HG03159 (cell line): Measurements from ENCODE around the gene LTB4R2.
"Not testable (repeated sequence)": the region's sequence is repeated elsewhere in the genome, so short reads cannot be mapped to it uniquely, and the experiment has no call there.

ENCODE experiments used
- ATAC-seq: cut with Tn5 transposase; IDR thresholded peaks from one replicate; pipeline ENCODE4 v1.9.1; 2021; ENCODE audit warnings: mild to moderate bottlenecking, moderate library complexity; ENCODE audit not compliant: unreplicated experiment

Gene LTB4R2

DNA sequence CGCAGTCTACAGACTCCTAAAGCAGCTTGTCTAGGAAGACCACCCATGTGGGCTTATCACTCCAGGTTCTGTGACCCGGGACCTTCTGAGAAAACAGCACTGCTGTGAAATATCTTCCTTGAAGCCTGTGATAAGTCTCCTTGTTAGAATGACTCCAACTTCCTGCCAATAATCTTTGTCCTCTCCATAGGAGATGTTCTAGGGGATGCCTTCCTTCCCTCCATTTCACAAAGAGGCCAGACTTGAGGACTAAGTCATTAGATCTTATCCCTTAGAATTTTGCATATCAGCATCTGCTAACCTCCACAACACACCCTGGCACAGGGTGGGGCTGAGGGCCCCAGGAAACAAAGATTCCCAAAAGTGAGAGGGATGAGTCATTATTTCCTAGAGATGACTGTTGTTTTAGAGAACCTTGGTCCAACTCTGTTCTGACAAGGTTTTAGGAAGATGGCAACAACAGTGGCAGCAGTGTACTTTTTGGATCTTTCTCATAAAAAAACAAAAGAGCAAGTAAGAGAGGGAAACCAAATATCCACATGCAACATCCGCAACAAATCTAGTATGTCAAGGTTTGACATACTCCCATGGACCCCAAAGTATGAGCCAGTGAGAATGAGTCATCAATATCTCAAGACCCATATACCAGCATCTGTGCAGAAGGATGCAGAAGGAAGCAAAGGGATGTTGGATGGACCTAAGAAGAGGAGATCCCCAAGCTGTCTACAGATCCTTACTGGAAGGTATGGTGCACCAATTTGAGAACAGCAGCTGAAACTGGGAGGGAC is 7.4 kb downstream of the LTB4R2 start:
- no peak for ATAC-seq

DNA sequence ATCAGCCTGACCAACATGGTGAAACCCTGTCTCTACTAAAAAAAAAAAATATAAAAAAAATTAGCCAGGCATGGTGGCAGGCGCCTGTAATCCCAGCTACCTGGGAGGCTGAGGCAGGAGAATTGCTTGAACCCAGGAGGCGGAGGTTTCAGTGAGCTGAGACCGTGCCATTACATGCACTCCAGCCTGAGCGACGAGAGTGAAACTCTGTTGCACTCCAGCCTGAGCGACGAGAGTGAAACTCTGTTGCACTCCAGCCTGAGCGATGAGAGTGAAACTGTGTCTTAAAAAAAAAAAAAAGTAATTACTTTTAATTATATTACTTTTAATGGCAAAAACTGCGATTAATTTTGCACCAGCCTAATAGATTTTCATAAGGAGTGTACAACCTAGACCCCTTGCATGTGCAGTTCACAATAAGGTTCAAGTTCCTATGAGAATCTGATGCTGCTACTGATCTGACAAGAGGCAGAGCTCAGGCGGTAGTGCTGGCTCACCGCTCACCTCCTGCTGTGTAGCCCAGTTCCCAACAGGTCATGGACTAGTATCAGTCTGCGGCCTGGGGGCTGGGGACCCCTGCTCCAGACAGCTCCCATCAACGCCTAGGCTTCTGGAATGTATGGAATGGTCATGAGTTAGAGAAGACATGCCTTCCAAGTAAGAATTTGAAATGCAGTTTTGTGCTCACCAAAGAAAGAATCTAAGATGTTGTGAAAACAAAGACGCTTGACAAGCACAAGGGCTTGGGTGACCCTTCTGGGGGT is 11.5 kb downstream of the LTB4R2 start:
- ATAC-seq, result no peak

DNA sequence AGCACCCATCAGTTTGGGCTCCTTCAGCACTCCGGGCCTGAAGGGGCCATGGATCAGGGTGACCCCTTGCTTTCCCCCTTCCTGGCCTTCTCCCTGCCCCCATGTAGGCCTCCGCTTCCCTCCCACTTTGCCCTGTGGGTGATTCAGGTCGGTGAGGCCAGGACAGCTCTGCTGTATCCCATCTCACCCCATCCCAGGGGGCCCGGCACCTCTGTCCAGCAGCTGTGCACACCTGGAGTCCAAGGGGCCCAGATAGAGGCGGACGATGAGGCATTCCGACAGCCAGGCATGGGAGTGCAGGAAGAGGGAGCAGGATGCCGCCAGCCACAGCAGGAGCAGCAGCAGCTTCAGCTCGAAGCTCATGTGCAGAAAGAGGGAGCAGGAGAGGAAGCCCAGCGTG is 12.7 kb downstream of the LTB4R2 start:
- no peak for ATAC-seq

DNA sequence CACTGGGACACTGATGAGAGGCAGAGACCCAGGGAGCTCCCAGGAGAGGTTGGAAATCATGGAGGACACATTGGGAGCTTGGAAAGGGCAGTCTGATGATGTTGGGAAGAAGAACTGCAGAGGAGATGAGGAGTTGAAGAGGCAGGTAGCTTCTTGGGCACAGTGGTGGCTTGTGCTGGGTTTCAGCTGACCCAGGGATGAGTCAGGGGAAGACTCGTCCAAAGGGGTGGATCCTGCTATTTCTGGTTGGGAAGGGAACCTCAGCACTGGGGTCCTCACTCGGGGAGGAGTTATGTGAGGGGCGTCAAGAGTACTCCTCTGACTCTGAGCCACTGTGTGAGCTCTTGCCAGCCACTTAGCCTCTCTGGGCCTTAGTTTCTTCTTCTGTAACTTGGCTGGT is 13.4 kb downstream of the LTB4R2 start:
- no peak for ATAC-seq

DNA sequence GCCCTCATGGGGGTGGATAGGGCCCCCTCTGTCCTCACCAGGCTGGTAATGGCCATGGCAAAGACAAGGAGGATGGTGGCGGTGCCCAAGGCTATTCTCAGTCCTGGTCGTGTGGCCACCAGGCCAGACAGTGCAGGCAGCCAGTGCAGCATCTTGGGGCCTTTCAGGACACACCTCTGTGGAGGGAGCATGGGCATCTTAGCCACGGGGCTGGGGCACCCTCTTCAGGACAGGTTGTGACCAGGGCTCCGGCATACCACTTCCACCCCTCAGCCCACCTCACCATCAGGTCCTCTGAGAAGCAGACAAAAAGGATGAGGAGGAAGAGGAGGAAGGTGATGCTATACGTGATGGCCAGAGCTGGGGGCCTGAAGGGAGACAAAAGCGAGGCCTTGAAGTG is 14.1 kb downstream of the LTB4R2 start:
- no peak for ATAC-seq

DNA sequence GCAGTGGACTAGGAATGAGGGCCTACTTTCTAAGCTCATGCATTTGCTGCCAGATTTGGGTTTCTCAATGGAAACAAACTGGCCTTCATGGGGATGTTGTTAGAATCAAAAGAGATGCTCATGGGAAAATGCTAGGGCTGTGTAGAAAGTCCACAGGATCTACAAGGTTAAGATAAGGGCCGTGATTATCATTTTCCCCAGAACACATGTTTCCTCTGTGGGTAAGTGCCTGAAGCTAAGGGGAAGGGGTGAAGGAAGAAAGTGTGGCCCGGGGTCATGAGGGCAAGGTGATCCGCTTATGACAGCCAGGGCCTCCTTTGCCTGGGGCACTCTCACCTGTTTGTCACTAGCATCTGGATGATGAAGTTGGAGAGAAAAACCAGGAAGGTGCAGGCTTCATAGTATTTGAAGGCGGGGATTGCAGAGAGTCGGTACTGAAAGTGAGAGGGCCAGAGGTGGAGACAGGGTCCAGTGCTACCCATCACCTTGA is 15.1 kb downstream of the LTB4R2 start:
- ATAC-seq, result no peak

DNA sequence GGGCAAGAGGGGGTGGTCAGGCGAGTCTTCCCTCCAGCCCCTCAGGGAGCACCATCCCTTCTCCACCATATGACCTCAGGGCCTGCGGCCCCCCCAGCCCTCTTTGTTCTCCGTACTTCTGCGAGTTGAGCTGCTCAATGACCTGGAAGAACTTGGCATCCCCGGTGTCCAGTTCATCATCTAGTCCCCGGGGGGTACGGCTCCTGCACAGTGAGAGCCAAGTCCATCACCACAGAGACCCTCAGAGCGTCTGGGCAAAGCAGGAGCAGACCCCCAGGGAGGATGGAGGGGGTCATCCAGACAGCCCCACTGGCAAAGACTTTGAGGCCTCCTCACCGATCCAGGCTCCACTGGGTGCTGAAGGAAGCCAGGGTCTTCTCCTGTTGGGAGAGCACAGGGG is 16.0 kb downstream of the LTB4R2 start:
- no peak for ATAC-seq

DNA sequence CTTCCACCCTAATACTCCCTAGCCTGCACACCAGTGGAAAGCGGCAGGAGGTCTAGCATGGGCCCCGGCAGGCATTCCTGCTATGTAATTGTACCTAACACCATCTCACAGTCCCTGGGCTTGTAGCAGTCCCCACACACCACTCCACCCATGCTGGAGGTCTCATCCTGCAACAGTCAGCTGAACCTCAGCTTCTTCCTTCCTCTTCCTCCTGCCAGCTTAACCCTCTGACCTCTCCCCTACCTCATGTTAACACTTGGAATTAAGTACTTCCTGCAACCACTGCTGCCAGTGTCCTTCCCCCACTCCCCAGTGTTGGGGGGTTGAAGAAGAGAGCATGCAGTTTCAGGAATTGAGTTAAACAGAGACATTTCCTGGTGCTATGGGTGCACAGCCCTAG is 17.4 kb downstream of the LTB4R2 start:
- ATAC-seq, result no peak

DNA sequence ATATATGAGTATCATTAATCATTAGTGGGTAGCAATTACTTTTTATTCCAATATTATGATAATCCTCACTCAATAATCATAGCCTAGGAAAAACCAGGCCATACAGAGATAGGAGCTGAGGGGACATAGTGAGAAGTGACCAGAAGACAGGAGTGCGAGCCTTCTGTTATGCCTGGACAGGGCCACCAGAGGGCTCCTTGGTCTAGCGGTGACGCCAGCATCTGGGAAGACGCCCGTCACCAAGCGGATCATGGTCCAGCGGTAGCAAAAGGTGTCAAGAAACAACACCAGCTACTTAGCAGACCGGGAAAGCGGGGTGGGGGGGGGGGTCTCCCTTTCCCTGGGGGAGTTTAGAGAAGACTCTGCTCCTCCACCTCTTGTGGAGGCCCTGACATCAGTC is 18.0 kb downstream of the LTB4R2 start:
- not testable (repeated sequence) for ATAC-seq

DNA sequence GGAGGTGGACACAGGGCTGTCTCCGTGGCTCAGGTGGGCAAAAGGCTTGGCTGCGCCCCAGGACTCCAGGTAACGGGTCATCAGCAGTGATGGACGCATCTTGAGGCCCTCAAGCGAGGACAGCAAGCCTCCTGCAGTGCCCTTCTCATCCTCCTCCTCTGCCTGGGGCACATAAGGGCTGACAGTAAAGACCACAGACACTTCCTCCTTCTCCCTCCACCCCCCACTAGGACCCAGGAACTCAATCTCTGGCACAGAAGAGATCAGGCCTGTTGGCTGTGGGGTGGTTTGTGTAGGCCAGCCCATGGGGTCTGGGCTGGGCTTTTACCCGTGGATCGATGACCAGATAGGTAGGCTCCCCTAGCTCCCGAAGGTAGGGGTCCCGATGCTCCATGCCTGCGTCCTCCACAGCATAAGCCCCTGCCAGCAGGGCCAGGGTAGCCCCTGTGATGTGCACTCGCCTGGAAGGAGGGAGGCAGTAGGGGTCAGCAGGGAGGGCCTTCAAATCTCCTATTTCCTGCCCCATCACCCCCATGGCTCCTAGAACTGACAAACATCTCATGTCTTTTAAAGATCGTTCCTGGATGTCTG is 19.2 kb downstream of the LTB4R2 start:
- no peak for ATAC-seq

DNA sequence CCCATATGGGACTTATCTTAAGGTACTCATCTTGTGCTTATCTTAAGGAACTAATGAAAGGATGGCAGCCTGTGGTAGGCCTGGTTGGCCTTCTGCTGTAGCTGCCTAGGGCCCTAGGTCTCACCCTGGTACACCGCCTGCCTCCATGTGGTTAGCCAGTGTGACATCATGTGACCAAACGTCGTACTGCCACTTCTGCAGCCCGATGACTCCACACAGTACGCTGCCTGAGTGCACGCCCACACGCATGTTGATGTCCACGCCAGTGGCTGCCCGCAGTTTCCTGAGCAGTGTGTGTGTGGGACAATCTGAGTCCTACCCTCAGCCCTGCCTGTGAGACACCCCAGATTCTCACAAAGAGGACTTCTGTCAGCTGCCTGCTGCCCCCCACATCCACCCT is 19.8 kb downstream of the LTB4R2 start:
- ATAC-seq, result no peak

DNA sequence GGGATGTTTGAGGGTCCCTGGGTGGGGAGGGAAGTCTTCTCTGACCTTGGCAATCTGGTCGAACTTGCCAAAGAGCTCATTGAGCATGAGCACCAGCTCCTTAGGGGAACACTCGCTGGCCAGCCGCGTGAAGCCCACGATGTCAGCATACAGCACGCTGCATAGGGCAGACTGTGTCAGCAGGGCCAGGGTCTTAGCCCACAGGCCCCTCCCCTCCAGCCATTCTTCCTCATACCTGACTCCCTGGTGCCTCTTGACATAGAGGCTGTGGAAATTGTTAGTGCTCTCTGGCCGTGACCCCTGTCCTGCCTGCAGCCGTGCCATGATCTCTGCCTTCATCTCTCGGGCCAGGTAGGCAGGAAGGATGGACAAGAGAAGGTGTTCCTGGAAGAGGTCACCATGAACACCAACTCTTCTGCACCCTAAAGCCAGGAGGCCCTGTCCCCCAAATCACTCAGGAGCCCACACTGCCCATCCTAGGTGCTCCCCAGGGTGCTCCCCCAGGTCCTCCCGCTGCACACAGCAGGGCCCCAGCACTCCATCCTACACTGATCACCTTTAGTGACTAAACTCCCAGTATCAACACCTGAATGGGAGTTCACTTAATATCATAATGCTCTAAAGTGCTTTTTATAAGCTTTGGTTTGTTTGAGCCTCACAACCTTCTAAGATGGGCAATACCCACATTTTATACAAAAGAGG is 21.2 kb downstream of the LTB4R2 start:
- ATAC-seq, result no peak

DNA sequence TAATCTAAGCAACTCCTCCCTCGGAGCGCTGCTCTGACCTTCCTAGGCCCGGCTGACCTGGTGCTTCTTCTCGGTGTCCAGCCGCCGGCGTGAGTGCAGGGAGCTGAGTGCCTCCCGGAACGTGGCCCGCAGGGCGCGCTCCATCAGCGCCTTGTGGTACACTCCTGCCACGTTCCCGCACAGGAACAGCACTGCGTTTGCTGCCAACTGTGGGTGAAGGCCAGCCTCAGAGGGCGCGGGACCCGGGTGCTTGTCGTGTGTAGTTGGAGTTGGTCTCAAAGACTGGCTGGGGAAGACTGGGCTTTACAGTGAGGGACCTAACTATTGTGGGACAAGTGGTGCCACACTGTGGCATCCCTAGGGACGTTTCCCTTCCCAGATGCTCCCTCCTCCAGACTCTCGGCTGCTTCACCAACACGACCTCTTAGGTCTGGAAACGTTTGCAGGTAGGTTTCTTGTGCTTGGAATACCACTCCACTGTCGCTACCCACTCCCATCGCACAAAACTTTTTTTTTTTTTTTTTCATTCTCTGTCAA is 21.9 kb downstream of the LTB4R2 start:
- ATAC-seq, result no peak

DNA sequence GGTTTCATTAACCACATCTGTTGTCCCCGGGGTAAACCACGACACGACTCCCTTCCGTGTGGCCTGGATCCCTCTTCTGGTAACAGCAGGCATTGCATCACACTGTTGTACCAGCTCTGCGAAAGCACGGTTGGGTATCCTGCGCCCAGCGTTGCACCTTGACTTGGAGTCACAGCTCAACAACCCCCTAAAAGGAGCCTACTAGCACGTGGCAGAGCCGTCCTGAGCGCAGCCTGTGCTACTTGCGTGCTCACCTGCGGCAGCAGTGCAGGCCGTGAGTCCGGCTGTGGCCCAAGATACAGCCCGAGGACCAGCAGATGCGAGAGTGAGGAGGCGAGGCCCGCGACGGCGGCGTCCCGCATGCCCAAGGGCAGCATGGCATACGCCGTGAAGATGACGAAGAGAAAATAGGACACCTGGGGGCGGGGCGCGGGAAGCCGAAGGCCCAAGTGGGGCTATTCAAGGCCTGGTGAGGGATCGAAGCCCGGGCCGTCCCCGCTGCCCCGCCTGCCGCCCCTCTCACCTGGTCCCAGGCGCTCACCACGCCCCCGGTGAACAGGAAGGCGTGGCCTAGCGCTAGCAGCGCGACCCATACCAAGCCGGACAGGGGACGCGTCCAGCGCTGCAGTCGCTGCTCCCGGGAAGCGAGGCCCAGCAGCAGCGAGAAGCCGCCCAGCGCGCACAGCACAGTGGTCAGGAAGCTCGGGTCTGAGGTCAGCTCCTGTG is 22.5 kb downstream of the LTB4R2 start:
- ATAC-seq, result peak; percentile 78

DNA sequence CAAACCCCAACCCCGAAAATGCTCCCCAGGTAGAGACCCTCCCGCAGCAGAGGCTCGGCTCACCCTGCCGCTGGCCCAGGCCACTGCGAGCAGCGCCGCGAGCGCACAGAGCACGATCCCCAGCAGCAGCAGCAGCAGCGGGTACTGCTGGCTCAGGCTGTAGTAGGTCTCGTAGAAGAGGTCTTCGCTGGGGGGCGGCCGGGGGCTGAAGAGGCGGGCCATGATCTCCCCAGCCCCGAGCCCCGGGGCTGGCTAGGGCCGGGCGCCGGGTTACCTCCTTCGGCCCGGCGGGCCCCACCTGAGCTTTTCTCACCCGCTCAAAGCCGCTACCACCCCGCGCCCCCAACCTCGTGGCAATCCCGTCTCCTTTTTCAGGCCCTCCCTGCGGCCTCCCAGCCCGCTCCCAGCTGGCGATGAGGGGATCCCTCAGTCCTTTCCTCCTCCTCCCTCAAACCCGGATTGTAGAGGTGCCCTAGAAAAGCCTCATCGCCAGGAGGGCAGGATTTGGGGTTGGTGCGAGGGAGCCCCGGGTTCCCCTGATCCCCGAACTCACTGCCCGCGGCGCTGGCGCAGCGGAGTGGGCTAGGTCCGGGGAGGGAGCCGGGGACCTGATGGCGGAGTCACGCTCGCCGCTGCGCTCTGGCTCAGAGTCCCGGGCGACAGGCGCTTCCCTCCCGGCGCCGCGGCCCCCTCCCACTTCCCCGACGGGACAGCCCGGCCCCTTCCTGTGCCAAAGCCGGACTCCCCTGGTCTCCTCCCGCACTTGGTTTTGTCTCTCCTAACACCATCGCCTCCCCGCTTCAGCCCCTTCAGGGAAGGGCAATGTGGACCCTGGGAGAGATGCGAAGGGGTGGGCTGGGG is 24.7 kb downstream of the LTB4R2 start, which contains the start of gene ADCY4:
Gene ADCY4, minus strand, starts transcription at position 641 of the 861 bp plus-strand sequence. Its CDS starts 419 bp downstream, at position 222.
- ATAC-seq, result no peak

DNA sequence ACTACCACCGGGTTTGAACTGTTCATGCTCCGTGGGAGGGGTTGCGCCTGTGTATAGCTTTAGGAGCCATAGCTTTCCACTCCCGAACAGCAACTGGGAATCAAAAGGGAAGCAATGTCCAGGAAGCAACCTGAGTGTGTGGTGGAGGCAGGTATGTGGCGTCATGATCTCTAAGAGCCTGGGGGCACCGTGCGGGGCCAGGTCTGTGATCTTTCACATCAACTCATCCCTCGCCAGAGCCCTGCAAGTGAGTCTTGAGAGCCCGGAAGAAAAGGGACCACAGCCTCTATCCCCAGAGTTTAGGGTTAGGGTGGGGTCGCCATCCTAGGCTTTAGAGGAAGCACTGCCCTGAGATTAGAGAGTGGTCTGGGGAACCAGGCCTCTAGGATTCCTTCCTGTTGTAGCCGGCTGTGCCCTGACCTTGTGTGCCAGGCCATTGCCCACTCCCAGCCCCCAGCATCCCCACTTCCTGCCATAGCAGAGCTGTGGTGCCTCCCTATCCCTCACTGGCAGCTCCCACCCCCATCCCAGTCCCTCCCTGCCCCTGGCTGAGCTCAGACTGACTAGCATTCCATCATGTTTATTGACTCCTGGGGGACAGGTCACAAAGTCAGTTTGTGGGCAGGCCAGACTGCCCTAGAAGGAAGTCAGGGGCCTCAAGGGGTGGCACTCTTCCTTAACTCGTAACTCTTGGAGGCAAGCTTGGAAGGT is 25.7 kb downstream of the LTB4R2 start:
- ATAC-seq, result no peak

DNA sequence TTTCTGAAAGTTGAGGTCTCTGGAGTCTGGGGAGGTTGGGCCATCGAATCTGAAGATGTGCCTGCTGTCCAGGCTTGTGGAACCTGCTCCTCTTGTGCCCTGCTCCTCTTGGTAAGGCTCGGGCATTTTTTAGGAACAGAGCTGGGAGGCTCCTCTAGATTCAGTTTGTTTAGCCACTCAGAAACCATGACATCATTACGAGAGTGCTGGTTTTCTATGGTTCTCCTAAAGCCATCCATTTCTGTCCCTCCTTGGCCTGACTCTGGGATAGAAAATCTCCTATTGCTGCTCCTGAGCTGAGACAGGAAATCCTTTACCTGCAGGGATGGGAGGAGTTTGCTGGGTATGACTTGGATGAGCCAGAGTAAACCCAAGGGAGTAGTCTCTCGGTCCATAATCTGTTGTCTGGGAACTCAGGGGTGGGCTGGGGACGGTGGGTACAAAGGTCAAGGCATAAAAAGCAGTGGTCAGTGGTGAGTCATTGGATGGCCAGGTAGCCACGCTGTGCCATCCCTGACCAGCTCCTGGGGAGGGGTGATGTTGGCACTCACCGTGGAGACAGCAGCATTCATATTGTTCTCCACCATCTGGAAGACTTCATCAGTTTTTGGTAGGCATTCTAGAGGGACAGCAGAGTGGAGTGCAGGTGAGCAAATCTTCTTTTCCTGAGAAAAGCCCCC is 27.3 kb downstream of the LTB4R2 start:
- no peak for ATAC-seq

DNA sequence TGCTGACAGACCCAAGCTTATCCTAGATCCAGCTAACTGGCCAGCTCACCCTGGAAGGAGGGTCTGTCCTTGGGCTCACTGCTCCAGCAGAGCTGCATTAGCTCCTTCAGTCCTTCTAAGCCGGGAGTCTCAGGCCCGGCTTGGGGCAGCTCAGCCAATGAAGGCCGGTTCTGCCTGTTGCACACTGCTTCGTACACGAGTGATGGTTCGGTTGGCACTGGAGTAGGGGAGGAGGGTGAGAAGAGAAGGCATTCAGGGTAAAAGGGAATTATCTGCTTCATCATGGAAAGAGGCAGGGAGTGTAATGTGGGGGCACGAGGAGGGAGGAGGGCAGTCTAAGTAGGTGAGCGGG is 27.9 kb downstream of the LTB4R2 start:
- no peak for ATAC-seq
